ENCODE results near the gene HSD11B2.

Gene HSD11B2

GRCh38 chr16:67417333-67418061 lies 13.4 kb upstream of the HSD11B2 start:
- DNase-seq, result no peak

DNA sequence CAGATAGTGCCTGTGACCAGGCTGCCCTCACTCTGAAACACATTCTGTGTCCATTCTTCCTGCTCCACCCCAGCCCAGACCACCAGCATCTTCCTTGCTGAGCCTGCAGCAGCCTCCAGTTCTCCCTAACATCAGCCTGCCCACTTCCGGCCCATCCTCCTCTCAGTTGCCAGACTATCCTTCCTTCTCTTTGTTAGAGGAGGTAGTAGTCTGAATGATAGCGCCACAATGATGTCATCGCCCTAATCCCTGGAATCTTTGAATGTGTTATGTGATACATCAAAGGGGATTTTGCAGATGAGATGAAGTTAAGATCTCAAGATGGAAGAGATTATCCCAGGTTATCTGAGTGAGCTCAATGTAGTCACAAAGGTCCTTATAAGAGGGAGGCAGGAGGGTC lies 11.4 kb upstream of the HSD11B2 start:
- DNase-seq, result no peak

GRCh38 chr16:67419931-67420330 lies 11.0 kb upstream of the HSD11B2 start:
- DNase-seq, result no peak

DNA sequence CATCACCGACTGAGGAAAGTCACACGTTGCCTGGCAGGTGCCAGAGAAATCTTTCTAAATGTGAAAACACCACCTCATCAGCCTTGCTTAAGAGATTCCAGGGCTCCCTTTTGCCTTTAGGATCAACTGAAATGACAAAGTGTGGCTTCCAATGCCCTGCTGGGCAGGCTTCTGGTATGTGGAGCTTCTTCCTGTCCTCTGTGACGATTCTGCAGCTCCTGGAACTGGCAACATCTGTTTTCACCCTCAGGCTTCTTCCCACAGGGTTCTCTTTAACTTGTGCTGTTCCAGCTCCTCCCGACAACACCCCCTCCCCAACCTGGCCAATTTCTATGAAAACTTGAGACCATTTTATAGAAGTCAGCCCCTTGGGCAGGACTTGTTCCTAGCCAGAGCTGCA lies 9.9 kb upstream of the HSD11B2 start:
- no peak for DNase-seq

DNA sequence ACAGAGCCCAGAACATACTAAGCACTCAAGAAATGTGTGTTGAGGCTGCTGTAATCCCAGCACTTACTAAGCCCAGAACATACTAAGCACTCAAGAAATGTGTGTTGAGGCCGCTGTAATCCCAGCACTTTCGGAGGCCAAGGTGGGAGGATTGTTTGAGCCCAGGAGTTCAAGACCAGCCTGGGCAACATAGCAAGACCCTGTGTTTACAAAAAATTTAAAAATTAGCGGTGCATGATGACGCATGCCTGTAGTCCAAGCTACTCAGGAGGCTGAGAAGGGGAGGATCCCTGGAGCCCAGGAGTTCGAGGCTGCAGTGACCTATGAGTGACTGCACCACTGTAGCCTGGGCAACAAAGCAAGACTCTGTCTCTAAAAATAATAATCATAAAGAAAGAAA lies 7.9 kb upstream of the HSD11B2 start:
- DNase-seq, result no peak

GRCh38 chr16:67423611-67424260 lies 7.2 kb upstream of the HSD11B2 start:
- no peak for DNase-seq

DNA sequence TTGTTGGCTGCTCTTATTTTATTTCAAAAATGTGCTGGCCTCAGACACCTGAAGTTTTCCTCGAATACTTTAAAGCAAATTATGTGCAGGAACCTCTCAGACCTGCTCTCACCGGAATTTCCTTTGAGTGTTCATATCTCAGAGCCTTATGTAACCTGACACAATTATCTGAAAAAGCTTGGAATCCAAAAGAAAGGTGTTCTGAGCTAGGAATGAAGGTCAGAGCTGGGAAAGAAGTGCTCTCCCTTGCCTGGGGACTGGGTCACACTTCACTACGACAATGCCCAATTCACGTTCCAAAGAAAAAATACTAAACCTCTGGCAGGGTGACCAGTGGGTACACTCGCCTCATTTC lies 6.7 kb upstream of the HSD11B2 start:
- DNase-seq, result no peak

DNA sequence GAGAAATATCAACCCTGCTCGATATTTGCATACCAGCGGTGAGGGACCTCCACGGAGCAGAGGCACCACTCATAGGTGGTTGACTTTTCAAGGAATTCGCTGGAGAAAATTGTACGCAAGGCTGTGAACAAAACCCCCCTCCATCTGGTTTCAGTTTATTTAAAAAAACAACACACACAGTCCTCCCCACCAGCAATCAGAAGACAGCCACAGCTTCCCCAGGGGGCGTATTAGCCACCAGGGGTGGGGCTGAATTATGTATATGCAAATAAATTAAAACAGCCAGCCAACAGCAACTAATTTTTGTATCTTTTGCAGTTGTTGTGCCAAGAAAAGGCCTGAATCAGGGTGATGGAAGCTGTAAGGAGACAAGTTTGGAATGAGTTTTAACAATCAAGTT lies 5.9 kb upstream of the HSD11B2 start:
- no peak for DNase-seq

DNA sequence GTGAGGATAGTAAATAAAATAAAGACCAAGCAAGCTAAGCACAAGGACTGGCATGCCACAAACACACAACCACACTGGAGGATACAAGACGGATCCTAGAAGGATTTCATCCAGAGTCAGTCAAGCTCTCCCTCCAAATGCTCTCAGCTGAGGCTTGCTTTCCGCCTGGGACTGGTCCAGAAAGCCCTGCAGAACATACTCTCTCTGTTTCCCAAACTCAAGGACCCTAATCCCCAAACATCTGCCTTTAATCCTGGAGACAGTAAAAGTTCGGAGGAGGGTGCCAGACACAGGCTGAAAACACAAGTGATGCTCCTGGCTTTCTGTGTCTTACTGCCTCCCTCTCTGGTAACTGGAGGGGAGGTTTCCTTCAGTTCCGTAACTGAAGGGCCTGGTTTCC lies 5.3 kb upstream of the HSD11B2 start:
- DNase-seq, result no peak

DNA sequence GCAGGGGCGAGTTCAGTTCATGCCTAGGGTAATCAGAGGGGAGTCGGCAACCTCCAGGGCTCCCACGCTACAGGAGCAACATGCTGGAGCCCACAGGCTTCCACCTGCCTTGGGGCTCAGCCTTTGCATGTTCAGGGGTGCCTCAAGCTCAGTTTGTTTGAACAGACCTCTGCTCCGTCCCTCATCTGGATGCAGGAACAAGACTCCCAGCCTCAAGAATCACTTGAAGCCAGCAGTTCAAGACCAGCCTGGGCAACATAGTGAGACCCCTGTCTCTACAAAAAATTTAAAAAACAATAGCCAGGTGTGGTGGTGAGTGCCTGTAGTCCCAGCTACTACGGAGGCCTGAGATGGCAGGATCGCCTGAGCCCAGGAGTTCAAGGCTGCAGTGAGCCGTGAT lies 4.9 kb upstream of the HSD11B2 start:
- DNase-seq, result no peak

DNA sequence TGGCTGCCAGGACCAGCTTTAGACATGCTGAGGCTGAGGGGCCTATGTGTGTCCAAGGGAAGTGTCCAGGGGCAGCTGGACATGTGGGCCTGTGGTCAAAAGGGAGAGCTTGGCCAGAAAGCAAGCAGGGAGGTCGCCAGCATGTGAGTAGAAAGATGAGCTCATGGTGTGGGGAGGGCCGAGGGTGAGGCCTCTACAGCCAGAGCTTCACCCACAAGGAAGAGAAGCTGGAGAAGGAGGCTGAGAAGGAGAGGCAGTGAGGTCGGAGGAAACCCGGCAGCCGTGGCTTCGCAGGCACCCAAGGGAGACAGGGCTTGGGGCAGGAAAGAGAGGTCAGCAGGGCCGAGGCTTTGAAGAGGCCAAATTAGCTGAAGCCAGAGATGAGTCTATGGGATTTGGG lies 4.0 kb upstream of the HSD11B2 start:
- no peak for DNase-seq

DNA sequence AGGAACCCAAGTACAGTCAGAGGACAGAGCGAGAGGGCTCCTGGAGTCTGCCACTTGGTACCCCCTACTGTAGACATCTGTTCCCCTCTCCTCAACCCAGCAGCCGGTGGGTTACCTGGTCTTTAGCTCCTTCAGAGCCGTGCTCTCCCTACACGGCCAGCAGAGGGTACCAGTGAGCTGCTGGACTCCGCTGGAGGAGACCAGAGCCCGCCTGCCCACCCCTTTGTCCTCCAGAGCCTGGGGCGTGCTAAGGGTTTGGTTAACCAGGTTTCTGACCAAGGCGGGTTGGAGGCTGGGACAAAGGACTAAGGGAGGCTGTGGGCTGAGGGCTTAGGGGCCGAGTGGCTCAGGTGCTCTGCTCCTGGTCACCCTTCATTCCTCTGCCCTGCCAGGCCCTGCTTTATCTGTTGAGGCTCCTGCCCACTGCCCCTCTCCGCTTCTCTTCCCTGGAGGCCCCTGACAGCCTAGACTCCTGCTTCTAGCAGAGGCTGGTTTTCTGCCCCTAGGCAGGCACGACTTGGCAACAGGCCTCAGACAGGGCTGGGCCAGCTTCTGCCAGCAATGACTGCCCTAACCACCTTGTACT lies 2.7 kb upstream of the HSD11B2 start:
- DNase-seq, result peak; percentile 27

DNA sequence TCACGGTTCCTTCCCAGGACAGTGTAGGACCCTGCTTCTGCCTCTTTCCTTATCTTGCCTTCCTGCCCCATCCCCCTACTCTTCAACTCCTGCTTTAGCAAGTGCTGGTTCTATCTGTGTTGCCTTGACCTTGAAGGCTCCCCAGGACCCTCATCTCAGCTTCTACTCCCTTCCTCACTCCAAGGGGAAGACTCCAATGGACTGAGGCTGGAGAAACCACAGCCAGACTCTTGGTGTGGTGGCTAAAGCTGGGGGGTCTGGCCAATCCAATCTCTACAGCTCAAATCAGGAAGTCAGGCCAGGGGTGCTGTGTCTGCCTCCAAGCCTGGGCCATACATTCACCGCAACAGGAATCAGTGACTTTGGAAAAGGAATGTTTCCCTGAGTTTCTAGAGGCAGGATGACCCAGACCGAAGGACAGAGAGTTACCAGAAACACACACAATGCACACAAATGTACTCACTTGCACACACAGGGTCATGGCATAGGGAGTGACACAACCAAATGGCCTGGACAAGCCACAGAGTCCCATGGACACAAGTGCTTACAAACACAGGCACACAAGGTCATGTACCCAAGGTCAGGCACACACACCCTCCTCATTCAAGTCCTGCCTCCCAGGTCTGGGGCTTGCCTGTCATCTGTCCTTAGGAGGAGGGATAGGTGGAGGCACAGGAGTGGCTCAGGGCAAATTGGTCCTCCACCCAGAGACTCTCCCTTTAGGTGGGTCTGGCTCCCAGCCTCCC lies 1.7 kb upstream of the HSD11B2 start:
- DNase-seq, result no peak

DNA sequence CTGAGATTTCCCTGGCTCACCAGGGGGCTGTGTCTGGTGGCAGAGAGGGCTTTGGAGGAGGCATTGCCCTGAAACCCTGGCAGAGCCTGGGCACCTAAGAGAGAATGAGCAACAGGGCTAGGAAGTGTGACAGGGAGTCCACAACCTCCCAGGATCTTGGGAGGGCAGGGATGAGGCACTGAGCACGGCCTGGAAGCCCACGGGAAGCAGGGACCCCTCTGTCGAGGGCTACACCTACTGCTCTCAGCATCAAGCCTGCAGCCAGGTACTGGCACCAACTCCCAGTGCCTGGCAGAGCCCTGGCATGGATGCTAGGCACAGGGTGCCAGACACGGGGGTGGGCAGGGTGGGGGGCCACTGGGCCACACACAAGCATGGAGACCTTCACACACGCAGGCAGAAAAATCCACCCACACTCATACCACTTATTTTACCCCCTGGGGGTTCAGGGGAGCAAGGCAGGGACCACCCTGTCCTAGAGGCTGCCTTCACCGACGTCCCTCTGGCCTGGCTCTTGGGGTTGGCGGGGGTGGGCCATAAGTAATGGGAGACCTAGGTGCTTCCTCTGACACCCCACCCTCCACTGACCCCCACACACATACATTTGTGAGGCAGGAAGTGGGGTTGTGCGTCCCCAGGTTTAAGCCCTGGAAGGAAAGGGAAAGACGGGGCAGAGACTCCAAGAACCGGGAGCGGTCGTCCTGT lies 970 bp upstream of the HSD11B2 start:
- no peak for DNase-seq

DNA sequence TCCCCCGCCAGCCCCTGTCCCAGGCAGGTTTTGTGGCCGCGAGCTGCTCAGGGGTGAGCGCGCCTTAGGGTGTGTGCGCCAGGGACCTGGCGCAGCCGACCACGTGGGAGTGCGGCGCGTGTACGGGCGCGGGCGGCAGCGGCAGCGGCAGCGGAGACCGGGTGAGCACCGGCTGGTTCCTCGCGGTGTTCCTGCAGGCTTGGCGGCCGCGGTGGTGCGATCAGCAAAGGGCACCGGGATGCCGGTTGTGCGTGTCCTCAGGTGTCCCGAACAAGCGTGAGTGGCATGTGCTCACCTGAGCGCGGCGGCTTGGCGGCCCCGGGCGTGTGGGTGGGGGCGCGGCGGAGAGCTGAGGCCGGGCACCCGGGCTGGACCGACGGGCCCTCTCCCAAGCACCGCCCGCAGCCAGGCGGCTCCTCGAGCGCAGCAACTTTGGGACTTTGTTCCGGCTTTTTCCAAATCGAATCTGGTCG lies 381 bp upstream of the HSD11B2 start:
- DNase-seq, result no peak

DNA sequence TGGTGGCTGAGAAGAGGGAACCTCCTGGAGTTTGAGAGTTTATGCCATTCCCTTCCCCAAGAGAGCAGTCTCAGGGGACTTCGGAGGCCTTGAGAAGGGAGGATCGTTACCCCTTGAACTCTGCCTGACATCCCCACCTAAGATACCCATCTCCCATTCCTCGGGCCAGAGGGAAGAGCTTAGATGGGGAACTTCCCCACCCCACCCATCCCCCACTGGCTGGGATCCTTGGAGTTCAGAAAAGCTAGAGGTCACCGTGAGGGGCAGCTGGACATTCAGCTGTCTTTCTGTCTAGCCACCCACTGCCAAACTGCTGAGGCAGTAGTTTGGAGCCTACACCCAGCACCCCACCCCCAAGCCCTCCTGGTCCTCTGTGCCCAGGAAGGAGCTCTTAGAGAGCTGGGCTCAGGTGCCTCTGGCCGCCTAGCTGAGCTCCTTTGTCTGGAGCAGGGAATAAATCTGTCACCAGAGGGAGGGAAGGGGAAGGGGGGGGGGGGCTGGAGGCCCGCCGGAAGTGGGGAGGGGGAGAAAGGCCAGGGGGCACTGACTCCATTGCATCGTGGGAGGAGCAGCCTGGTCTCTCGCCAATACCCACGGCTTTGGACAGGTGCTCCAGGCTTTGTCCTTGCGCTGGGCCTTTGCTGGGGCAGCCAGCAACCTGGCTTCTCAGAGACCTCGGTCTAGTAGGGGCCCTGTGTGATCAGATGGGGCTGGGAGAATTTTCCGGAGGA lies 1.0 kb downstream of the HSD11B2 start:
- no peak for DNase-seq

DNA sequence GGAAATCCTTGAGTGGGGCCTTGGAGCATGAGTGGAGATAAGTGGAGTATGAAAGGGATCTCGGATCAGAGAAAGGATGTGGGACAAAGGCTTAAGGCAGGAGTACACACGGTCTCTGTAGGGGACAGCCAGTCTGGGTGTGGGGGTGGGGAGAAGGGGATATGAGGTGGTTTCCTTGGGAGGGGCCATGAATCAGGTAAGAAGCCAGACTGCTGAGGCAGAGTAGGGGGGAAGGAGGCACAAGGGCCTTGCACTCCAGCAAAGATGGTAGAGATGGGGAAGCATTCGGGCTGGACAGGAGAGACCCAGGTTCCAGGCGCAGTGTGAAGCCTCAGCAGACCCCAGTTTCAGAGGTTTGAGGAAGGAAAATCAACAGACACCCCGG lies 1.6 kb downstream of the HSD11B2 start:
- no peak for DNase-seq

DNA sequence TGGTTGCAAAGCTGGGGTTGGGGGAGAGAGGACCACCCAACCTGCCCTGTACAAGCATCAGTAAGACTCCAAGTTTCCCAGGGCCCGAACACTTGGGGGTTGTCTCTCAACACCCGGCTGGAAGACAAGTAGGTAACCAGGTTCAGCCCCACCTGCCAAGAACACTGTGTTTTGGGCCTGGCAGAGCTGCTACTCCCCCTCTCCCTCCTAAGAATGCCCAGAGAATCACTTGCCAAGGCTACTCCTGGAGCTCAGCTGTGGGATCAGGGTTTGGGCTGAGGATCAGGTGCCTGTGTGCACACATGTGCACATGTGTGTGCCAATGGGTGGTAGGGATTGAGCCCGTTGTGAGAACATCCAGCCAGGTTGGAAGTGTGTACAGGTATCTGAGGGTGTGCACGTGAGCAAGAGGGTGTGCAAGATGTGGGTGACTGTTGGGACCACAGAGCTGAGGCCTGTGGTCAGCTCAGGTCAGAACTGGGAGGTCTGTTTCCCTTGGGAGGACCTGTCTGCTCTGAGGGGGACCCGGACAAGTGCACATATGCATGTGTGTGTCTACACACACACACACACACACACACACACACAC lies 2.3 kb downstream of the HSD11B2 start:
- DNase-seq, result no peak

- DNase-seq, result no peak
Observed at GRCh38 chr16:67435758-67436164, 4.8 kb downstream of the HSD11B2 start.

DNA sequence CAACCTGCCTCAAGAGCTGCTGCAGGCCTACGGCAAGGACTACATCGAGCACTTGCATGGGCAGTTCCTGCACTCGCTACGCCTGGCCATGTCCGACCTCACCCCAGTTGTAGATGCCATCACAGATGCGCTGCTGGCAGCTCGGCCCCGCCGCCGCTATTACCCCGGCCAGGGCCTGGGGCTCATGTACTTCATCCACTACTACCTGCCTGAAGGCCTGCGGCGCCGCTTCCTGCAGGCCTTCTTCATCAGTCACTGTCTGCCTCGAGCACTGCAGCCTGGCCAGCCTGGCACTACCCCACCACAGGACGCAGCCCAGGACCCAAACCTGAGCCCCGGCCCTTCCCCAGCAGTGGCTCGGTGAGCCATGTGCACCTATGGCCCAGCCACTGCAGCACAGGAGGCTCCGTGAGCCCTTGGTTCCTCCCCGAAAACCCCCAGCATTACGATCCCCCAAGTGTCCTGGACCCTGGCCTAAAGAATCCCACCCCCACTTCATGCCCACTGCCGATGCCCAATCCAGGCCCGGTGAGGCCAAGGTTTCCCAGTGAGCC lies 5.8 kb downstream of the HSD11B2 start:
- no peak for DNase-seq

DNA sequence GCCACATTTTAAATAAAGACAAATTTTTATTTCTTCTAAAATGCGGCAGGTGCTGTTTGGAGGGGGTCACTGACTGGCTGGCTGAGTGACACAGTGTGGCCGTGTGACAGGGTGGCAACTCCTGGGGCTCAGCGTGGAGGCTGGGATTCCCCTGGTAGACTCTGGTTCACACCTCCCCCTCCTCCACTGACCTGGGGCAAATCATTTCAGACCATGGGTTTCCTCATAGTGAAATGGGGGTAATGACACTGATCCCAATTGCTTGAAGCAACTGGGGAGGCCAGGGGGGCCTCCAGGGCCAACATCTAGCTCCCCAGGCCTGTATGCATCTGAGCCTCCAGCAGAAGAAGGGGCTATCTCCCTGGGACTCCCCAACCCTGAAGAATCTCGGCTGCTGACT lies 6.6 kb downstream of the HSD11B2 start:
- no peak for DNase-seq
